GM19463 (cell line): Measurements from ENCODE around the gene CFAP61.
A peak's percentile ranks its signal among the peaks of the same experiment; 100 is the strongest.
"Not testable (repeated sequence)": the region's sequence is repeated elsewhere in the genome, so short reads cannot be mapped to it uniquely, and the experiment has no call there.

Experiments
- ATAC-seq: cut with Tn5 transposase; IDR thresholded peaks from one replicate; pipeline ENCODE4 v1.9.1; 2021; ENCODE audit warnings: mild to moderate bottlenecking, moderate library complexity; ENCODE audit not compliant: unreplicated experiment

CFAP61 gene

DNA sequence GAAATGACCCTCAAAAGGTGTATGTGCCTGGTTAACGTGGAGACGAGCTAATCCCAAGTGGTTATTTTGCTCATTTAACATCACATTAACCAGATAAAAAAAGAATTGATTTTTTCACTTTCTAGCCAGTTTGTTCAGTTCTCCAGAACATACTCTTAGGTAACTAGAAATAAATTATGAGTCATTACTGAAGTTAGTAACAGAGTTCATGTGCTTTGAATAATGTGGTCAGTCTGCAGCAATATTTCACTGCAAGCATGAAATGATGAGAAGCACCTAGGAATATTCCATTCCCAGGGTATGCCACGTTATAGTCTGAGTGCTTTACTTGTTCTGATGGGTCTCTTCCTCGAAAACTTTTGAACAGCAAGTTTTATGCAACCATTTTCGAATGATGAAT lies 177.3 kb downstream of the CFAP61 start:
- ATAC-seq = no peak

DNA sequence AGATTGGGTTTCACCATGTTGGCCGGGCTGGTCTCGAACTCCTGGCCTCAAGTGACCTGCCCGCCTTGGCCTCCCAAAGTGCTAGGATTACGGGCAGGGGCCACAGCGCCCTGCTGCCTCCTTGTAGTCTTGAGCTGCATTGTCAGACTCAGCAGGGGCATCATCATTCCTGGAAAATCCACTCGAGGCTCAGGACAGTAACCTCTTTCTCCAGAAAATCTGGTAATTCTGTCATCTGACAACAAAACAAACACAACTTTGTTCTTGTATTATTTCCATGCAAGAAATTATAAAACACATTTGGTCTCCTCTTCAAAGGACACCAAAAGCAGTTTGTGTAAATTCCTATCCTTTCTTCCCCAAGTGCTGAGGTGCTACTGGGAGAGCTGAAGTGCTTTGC lies 178.4 kb downstream of the CFAP61 start:
- no peak for ATAC-seq

DNA sequence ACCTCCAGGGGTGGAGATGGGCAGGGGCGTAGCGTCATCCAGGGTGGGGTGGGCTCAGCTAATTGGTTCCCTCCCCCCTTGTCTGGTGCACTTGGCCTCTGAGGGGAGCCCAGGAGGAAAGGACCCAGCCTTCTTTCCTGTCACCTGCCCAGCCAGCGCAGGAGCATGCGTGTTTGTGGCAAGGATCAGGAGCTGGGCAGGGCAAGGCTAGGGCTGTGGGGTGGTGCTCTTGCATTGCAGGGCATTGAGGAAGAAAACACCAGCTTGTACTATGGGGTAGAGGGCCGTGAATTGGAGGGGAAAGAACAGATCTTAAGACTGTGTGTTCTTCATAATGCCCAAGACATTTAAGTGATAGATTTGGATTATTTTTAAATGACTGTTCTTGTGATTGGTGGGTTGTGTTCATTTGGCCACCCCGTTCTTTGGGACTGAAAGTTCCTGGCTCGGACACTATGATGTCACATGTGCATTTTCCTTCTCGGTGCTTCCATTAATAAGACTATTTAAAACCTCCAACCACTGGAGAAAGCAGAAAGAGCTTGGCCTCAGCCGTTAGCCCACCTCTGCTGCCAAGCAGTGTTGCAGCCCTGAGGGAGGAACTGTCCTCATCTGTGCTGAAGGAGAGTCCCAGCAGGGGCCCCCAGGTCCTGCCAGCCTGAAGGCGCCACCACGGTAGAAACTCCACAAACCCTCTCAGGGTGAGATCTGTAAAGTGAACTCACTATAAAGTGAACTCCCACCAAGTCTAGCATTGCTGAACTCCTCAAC lies 179.4 kb downstream of the CFAP61 start:
- ATAC-seq = no peak

DNA sequence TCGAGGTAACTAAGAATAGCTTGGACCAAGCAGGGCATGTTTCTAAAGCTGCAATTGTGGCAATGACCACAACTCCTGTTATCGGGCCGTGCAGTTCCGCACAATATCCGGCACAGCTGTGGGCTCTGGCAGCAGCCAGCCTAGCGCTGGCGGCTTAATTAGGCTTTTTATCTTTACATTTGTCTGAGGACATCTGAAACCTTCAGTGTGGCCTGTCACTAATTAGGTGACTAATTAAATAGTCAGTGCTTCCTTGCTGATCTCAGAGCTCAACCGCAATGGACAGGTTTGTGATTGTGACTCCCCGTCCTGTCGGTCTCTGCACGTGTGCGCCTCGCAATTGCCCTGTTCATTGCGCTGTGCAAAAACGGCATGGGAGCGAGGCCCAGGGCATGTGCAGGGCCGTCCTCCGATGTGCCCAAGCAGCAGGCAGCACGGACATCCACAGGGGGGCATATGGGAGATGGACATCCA lies 180.7 kb downstream of the CFAP61 start:
- no peak for ATAC-seq

DNA sequence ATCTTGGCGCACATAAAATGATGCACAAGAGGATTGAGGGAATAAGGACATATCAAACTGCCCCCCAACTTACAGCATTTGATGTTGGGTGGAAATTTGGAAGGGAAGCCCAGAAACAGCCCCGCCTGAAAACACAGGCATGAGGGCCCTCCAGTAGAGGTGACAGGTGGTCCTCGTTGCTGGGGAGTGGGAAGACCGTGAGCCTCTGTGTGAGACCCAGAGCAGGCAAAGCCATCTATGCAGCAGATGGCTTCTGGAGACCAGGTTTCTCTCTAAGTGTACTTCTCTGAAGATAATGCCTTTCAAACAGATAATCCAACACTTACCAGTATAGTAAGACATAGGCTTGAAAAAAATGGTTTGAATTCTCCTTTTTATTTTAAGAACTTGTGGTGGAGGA lies 183.3 kb downstream of the CFAP61 start:
- ATAC-seq = no peak

DNA sequence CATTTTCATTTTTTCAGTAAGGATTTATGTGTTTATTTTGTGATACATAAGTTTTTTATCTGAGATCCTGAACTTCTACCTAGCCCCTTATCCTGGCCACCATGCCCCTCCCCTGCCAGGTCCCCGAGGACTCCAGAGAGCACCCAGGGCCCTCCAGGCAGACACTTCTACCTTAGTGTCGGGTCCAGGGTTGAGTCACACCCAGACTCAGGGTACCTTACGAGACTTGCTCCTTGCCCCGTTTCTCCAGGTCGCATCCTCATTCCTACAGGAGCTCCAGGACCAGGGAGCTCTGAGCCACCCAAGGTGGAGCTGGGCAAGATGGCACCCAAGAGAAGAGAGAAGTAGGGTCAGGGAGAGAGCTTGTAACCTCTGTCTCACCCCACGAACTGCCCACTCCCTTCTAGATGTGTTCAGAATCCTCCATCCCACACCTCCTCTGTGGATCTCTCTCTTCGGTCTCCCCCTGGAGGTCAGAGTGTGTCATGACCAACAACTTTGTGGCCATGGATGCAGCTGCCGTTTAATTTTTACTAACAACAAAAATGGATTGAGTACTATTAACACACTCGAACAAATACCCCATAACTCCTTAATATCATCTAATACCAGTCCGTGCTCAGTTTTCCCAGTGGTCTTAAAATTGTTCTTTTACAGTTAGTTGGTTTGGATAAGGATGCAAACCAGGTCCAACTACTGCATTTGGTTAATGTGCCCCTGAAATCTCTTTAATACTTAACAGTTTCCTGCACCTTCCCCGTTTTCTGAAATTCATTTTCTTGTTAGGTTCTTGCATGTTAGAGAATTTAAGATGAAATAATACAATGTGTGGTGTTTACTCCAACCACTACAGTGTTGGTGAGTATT lies 185.0 kb downstream of the CFAP61 start:
- ATAC-seq = peak; percentile 70

DNA sequence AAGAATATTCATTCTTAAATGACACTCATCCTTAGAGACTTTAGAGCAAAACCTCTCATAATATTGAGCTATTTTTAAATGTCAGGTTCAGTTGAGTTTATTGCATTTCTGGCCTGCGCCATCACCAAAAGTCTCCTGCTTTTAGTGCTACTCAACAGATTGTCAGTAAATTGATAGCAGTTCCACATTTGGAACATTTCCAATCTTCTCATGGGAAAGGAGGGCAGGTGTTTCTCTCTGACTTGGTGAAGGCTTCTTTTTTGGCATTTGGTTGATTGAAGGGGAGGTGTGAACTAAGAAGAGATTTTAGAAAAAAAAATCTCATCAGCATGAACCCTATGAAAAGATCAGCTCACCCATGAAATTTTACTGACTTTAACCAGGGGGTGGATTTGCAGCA lies 189.6 kb downstream of the CFAP61 start:
- no peak for ATAC-seq

DNA sequence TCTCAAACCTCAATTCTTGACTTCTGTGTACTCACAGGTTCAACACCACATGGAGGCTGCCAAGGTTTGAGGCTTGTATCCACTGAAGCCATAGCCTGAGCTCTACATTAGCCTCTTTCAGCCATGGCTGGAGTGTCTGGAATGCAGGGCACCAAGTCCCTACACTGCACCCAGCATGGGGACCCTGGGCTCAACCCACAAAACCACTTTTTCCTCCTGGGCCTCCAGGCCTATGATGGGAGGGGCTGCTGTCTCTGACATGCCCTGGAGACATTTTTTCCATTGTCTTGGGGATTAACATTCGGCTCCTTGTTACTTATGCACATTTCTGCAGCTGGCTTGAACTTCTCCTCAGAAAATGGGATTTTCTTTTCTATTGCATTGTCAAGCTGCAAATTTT lies 192.1 kb downstream of the CFAP61 start:
- not testable (repeated sequence) for ATAC-seq

DNA sequence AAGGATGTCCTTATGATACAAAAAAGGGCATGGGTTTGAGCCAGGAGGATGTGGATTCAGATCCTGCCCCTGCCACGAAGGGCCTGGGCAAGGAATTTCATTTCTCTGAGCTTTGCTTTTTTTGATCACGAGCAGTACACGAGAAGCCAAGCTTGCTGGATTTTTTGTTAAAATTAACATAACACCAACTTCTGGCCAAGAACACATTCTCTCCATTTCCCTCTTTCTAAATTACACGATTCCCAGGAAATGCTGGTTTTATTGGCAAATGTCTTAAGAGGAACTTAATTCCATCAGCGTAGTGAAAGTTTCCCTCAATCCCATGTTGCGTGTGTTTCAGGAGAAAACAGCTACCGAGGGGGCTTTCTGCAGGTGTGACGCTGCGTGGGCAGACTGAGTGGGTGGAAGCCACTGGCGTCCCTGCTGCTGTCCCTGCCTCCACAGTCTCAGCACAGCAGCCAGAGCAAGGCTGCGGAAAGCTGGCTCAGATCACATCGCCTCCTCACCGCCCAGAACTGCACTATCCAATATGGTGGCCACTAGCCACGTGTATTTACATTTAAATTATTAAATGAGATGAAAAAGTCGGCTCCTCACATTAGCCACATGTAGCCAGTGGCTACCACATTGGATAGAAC lies 194.8 kb downstream of the CFAP61 start:
- no peak for ATAC-seq

DNA sequence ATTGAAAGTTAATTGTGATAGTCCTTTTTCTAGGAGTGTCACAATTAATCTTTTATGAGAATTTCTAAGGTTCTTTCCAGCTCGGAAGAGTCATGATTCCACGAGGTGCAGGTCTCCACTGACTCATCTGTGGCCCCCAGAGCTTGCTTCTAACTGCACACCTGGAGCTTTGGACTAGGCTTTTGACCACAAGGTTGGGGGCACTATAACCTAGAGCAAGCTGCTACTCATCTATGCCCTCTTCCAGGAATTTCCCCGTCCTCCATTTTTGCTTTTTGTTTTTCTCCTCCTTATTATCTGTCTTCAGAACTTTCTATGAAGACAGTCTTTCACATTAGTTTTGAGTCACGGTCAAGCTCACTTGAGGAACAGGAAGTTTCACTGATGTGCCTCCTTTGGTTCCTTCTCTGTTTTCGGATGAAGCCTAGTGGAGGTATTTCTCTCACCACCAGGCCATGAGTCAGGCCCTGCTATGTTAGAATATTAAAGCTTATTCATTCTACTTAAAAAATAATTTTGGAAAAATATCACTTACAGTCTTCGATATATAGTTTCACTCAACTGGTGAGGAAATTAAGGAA lies 196.4 kb downstream of the CFAP61 start:
- ATAC-seq = peak; percentile 48

DNA sequence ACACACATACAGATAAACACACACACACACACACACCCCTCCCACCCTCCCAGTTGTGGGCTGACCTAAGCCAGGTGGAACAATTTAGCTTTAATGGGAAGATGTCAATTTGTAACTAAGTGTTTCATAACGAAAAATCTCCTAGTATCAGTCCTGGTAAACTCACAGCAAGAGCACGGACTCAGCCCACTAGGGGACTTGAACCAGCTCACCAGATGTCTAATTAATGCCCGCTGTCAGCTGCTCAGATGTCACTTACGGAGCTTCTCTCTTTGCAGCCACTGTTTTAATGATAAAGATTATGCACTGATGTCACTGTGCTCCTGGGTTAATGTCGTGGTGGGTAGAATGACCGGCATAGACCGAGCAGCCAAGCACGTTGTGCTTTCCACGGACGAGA lies 199.0 kb downstream of the CFAP61 start:
- ATAC-seq = no peak

DNA sequence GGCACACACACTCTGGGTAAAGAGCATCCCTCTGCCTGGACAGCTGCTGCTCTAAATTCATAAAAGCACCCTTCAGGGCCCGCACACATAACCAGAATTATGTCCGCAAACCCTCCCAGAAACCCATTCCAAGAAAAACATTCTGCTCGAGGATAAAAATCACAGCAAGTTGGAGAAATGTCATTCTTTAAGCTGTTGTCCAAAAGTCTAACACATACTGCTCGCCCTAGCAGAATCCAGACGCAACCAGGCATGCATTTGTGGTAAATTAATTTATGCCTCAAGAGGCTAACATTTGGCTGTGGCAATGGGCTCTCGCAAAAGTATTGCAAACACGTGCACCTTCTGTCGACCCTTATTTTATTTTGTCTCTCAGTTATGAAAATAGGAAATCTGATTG lies 199.5 kb downstream of the CFAP61 start:
- no peak for ATAC-seq

DNA sequence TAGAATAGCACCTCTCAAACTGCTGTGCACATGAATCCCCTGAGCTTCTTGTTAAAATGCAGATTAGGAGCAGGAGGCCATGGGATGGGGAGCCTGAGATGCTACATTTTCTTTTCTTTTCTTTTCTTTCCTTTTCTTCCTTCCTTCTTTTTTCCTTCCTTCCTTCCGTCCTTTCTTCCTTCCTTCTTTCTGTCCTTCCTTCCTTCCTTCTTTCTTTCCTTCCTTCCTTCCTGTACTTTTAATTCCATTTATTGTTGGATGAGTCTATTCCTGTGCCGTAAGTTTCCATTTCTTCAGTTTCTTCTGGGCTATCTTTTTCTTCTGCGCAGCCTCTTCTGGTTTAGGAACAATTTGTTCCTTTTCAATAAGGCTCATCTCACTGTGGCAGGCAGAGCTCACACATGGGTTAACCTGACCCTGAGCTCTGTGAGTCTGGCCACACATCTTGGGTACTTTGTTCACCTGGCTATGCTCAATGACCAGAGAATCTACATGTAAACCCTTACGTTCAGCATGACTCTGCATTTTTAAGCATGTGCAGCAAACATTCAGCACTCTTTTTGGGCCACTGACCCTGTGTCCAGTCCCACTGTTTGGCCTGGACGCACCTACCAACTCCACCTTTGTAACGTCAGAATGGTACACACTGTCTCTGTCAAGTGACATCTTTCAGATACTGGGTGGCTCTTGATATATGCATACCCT lies 200.9 kb downstream of the CFAP61 start:
- no peak for ATAC-seq

DNA sequence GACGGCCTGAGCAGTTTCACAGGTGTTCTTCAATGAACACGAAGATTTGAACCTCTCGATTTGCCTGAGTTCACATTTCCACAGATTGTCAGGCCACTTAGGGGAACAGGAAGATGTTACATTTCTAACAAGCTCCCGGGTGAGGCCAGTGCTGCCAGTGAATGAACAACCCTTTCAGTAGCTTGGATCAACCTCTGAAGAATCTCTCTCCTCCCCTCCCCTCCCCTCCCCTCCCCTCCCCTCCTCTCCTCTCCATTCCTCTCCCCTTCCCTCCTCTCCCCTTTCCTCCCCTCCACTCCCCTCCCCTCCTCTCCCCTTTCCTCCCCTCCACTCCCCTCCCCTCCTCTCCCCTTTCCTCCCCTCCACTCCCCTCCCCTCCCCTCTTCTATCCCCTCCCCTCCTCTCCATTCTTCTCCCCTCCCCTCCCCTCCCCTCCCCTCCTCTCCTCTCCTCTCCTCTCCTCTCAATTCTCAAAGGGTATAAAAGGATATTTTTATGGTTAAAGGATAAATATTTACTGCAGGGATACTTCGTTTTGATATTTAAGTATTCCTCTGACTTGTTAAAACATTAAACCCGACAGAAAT lies 201.5 kb downstream of the CFAP61 start:
- ATAC-seq = no peak

DNA sequence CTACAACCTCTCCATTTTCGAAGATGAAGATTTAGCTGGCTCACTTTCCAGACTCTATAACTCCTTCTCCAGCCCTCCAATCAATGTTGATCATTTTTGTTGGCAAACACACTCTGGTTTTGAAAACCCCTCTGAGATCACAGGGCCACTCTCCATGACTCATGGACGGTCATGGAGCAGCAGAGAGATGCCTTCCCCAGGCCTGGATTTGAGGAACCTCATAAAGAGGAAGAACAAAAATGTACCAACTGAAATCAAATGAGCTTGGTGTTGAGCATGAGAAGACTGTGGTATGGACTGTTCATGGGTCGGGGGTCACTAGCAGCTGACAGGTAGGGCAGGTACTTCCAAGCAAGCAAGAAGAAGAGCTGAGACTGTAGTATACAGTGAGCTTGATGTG lies 202.8 kb downstream of the CFAP61 start:
- no peak for ATAC-seq

DNA sequence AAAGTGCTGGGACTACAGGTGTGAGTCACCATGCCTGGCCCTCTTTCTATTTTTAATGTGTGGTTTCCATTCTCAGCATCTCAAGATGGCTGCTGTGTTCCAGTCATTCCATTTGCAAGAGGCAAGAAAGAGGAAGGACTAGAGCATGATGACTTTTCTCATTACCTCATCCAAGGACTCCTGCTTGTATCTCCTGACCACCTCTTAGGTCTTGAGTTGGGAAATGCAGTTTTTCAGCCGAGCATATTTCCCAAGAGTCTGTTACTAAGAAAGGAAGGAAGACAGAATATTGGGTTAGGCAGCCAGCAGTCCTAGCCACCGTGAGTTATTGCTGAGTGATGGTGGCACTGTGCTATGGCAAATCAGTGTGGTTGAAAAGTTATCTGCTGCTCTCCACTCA lies 207.2 kb downstream of the CFAP61 start:
- no peak for ATAC-seq

DNA sequence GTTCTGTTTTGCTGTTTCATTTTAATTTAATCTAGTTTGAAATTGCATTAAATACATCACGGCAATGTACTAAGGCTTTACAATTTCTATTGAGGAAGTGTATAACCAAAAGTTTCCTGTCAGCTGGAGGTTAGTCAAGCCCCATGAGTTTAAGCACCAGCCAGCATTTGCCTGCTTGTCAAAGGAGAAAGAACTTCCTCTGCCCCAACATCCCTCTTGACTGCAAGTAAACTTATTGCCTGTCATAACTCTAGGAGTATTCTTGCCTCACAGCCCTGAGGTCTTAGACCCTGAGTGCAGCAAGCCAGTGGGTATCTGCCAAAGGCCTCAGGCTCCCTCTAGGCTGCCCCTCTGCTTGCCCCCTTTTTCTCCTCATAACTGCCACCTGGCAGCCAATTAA lies 208.8 kb downstream of the CFAP61 start:
- no peak for ATAC-seq

DNA sequence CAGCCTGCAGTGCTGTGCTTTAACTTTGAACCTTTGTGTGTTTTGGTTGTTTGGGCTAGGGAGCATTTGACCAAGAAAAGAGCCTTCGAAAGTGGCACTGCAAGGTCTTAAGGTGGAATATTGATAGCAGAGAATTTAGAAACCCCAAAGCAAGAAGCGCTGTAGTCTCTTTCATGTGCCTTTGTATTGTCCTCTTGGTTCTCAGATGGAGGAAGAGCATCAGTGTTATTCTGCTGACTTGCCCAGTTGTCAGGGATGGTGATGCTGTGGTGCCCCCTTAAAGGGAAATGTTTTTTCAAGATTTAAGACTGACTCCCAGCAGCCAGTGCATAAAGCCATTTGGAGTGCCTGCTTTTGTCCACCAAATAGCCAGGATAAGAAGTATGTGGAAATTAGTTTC lies 212.9 kb downstream of the CFAP61 start:
- no peak for ATAC-seq

DNA sequence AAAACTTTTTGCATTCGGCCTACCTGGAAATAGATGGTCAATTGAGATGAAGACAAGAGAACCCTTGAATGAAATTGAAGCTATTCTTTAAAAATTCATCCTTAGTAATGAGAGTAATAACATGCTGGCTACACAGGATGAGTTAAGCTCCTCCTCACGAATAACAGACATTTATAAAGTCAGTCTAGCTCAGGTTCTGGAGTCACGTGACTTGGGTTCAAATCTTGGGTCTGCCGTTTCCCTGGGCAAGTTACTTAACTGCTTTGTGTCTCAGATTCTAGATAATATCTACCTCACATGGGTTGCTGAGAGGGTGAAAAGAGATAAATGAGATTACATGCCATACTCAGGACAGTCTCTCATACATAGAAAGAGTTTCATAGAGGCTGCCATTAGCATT lies 214.2 kb downstream of the CFAP61 start:
- ATAC-seq = no peak

DNA sequence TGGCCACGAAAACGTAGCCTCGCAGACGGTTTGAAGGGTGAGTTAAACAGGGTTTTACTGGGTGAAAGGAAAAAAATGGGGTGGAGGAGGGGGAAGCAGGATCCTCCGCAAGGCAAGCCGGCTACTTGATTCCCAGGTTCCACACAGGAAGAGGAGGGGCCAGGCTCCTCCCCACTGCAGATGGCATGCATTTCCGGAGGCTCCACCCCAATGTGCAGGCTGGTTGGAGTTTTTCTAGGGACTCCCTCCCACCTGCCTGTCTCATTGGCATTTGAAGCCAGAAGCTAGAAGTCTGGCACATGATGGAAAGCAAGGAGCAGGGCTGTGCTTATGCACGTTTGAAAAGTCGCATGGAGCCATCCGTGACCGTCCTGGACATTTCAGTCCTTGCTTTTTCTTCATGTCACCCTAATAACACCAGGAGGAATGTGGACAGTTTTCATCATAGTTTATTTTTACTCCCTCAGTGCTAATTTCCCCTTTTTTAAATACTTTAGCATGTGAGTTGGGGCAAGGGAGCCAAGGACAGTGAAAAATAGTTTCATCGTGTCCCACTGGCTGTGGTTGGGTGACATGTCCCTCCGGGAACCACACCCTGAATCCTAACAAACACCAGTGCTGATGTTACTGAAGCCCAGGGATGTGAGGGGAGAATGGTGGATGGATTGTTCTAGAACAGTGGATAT lies 215.5 kb downstream of the CFAP61 start:
- ATAC-seq = no peak
